Stimulated activated CD4-positive, alpha-beta T cell treated with anti-CD3 and anti-CD28 coated beads, TNF-alpha, amount 100 ng/mL, for 24 hours (primary cell): ENCODE results near the gene FXYD3.
"Not testable (repeated sequence)": the region's sequence is repeated elsewhere in the genome, so short reads cannot be mapped to it uniquely, and the experiment has no call there.

Experiments used
- DNase-seq, 3 experiments: peaks; one replicate each; pipeline ENCODE4 v3.0.0-alpha.2; 2020; ENCODE audit warnings: low read depth in 3 of 3

The FXYD3 gene

GRCh38 chr19:35125270-35125717 lies 9.7 kb downstream of the FXYD3 start:
- no peak for DNase-seq

GRCh38 chr19:35125749-35126623 lies 10.4 kb downstream of the FXYD3 start:
- no peak for DNase-seq

GRCh38 chr19:35126624-35126959 lies 11.0 kb downstream of the FXYD3 start:
- no peak for DNase-seq

GRCh38 chr19:35127871-35128270 lies 12.2 kb downstream of the FXYD3 start:
- DNase-seq, result no peak

- no peak for DNase-seq
Observed at GRCh38 chr19:35128398-35129057, 12.9 kb downstream of the FXYD3 start.

GRCh38 chr19:35129724-35130274 lies 14.2 kb downstream of the FXYD3 start:
- DNase-seq, result not testable (repeated sequence)

- no peak for DNase-seq
Observed at GRCh38 chr19:35130761-35131720, 15.4 kb downstream of the FXYD3 start.

GRCh38 chr19:35132254-35132653 lies 16.6 kb downstream of the FXYD3 start:
- DNase-seq, result no peak

- DNase-seq, result no peak
Observed at GRCh38 chr19:35133826-35134225, 18.2 kb downstream of the FXYD3 start.

- DNase-seq, result no peak
Observed at GRCh38 chr19:35134601-35135242, 19.1 kb downstream of the FXYD3 start, which contains the start of gene LGI4. Gene LGI4, minus strand, starts transcription at chr19:35135059. Its CDS starts 379 bp downstream, at chr19:35134680.

- peak; percentile 39 to 67 (median 51) for DNase-seq
Observed at GRCh38 chr19:35135389-35135909, 19.8 kb downstream of the FXYD3 start.

- DNase-seq, result no peak
Observed at GRCh38 chr19:35136231-35136630, 20.6 kb downstream of the FXYD3 start.

GRCh38 chr19:35136977-35137702 lies 21.5 kb downstream of the FXYD3 start:
- no peak for DNase-seq

- no peak for DNase-seq
Observed at GRCh38 chr19:35138305-35138892, 22.8 kb downstream of the FXYD3 start, which contains the start of gene FXYD1. Gene FXYD1, plus strand, starts transcription at chr19:35138824. Its CDS starts 1,256 bp downstream, at chr19:35140080.

GRCh38 chr19:35140207-35140961 lies 24.8 kb downstream of the FXYD3 start:
- no peak for DNase-seq

- DNase-seq, result peak; percentile 91 to 99 (median 94)
Observed at GRCh38 chr19:35140962-35141836, 25.6 kb downstream of the FXYD3 start.

- no peak for DNase-seq
Observed at GRCh38 chr19:35141837-35142605, 26.4 kb downstream of the FXYD3 start.
